Measurements from ENCODE around the gene TMEM51. TPM values are rescaled to one million over a fixed set of nuclear protein-coding genes. Genes with fewer than 3 reads are reported as not detected.

Gene TMEM51
- total RNA-seq, 2 donors from 2014 or later = 26.5 to 36.9 TPM

- Histone ChIP-seq H3K4me1 (peaks cover 6% of the 10 kb centered on the region), H3K27me3 (no peaks in the 10 kb centered on the region), H3K4me3 (no peak overlapping the region), H3K9me3 (no peaks in the 10 kb centered on the region), H3K36me3 (replicated peaks in 1 of 2; ENCODE audit: insufficient read depth in 1 of 2, low read depth in 2 of 2) (no peaks in the 10 kb centered on the region), H3K27ac (no peak overlapping the region)
- intact Hi-C loops (cut with DNase I) = no loop called here
- TF ChIP-seq POLR2A (IDR thresholded peaks at IDR 0.05) = no peak
- no peak for TF ChIP-seq CTCF (IDR thresholded peaks at IDR 0.05)
- DNase-seq (no peak), ATAC-seq (no peak)
- 77 to 83% methylated on average over 1 of the region's 1 CpG for WGBS, 2 donors
Measured at GRCh38 chr1:15107058-15107687, 46.4 kb upstream of the TMEM51 start.

- Histone ChIP-seq H3K27me3 (no peaks in the 10 kb centered on the region), H3K36me3 (replicated peaks in 1 of 2; ENCODE audit: insufficient read depth in 1 of 2, low read depth in 2 of 2) (no peaks in the 10 kb centered on the region), H3K4me3 (no peak overlapping the region), H3K4me1 (peaks cover 6% of the 10 kb centered on the region), H3K27ac (no peak overlapping the region), H3K9me3 (no peaks in the 10 kb centered on the region)
- WGBS, 2 donors = 60 to 83% methylated on average over 4 of the region's 4 CpGs
- ATAC-seq = no peak
- intact Hi-C loops (cut with DNase I) = no loop called here
- no peak for DNase-seq
- no peak for TF ChIP-seq CTCF (IDR thresholded peaks at IDR 0.05)
- TF ChIP-seq POLR2A (IDR thresholded peaks at IDR 0.05) = no peak
Measured at GRCh38 chr1:15107911-15108310, 45.6 kb upstream of the TMEM51 start.

- DNase-seq (no peak), ATAC-seq (no peak)
- H3K36me3 ChIP-seq (replicated peaks in 1 of 2; ENCODE audit: insufficient read depth in 1 of 2, low read depth in 2 of 2) = no peaks in the 10 kb centered on the region
- intact Hi-C loops (cut with DNase I) = no loop called here
- no peak overlapping the region for H3K4me3 ChIP-seq
- TF ChIP-seq CTCF (IDR thresholded peaks at IDR 0.05) = no peak
- no peaks in the 10 kb centered on the region for H3K27me3 ChIP-seq
- H3K9me3 ChIP-seq = no peaks in the 10 kb centered on the region
- H3K4me1 ChIP-seq = peaks cover 6% of the 10 kb centered on the region
- 82 to 87% methylated on average over 9 of the region's 9 CpGs for WGBS, 2 donors
- no peak overlapping the region for H3K27ac ChIP-seq
Measured at GRCh38 chr1:15110128-15110866, 43.2 kb upstream of the TMEM51 start.

- intact Hi-C loops (cut with DNase I) = no loop called here
- DNase-seq = no peak
- Histone ChIP-seq H3K27ac (no peak overlapping the region), H3K4me3 (no peak overlapping the region), H3K9me3 (no peaks in the 10 kb centered on the region), H3K4me1 (peaks cover 8% of the 10 kb centered on the region), H3K27me3 (no peaks in the 10 kb centered on the region), H3K36me3 (replicated peaks in 1 of 2; ENCODE audit: insufficient read depth in 1 of 2, low read depth in 2 of 2) (no peaks in the 10 kb centered on the region)
- no peak for ATAC-seq
- TF ChIP-seq CTCF (IDR thresholded peaks at IDR 0.05) (peak in 1 of 7 experiments; percentile 26), POLR2A (IDR thresholded peaks at IDR 0.05) (no peak)
- 73 to 97% methylated on average over 2 of the region's 2 CpGs for WGBS, 2 donors
Measured at GRCh38 chr1:15110867-15111230, 42.7 kb upstream of the TMEM51 start.

GRCh38 chr1:15113146-15113545, 40.4 kb upstream of the TMEM51 start:
- TF ChIP-seq CTCF (IDR thresholded peaks at IDR 0.05) (no peak), POLR2A (IDR thresholded peaks at IDR 0.05) (no peak)
- no peak for ATAC-seq
- intact Hi-C loops (cut with DNase I) = no loop called here
- Histone ChIP-seq H3K4me1 (peaks cover 25% of the 10 kb centered on the region), H3K36me3 (replicated peaks in 1 of 2; ENCODE audit: insufficient read depth in 1 of 2, low read depth in 2 of 2) (no peaks in the 10 kb centered on the region), H3K27ac (no peak overlapping the region), H3K9me3 (no peaks in the 10 kb centered on the region), H3K27me3 (no peaks in the 10 kb centered on the region), H3K4me3 (no peak overlapping the region)
- WGBS, 2 donors = 91 to 93% methylated on average over 5 of the region's 5 CpGs
- DNase-seq = no peak

Measured in body of pancreas (tissue), 4 donors.